DND-41 (cell line): ENCODE measurements around the gene KDELR3.

Experiments
- ATAC-seq: fragments of 200-7000 bp; cut with Tn5 transposase; 3 replicates; pipeline ENCODE4 v1.9.1; 2021; ENCODE audit warnings: low read depth; ENCODE audit not compliant: insufficient read depth
- DNase-seq: peaks from one replicate; pipeline ENCODE4 v3.0.0-alpha.2; 2020
- H2AFZ ChIP-seq: 2 replicates; pipeline ENCODE4 v1.6.0; 2012; ENCODE audit warnings: low read depth, low read length
- H3K27ac ChIP-seq: 2 replicates; pipeline ENCODE4 v1.5.1; 2012; ENCODE audit warnings: low read length, inconsistent platforms
- H3K27me3 ChIP-seq: fragments of 200-600 bp; sonication (generic); 2 replicates; pipeline ENCODE4 v1.6.0; 2012; ENCODE audit warnings: low read length, mild to moderate bottlenecking, inconsistent platforms; ENCODE audit not compliant: insufficient read depth, poor library complexity
- H3K36me3 ChIP-seq: 2 replicates; pipeline ENCODE4 v1.5.1; 2012; ENCODE audit warnings: low read length, inconsistent platforms; ENCODE audit not compliant: insufficient read depth
- H3K4me1 ChIP-seq: 2 replicates; pipeline ENCODE4 v1.5.1; 2012; ENCODE audit warnings: mild to moderate bottlenecking, low read length; ENCODE audit not compliant: insufficient read depth
- H3K4me2 ChIP-seq: 2 replicates; pipeline ENCODE4 v1.6.0; 2012; ENCODE audit warnings: mild to moderate bottlenecking, moderate library complexity, low read length, inconsistent platforms; ENCODE audit not compliant: insufficient read depth
- H3K4me3 ChIP-seq, 2 experiments: fragments of 200-600 bp in 1 of 2; shearing (Covaris generic) in 1 of 2; 2 replicates each; pipeline ENCODE4 v1.5.1; 2012 to 2016; ENCODE audit warnings: inconsistent platforms in 2 of 2, low read length in 2 of 2, mild to moderate bottlenecking in 2 of 2, low read depth in 1 of 2, moderate library complexity in 1 of 2
- H3K79me2 ChIP-seq: 2 replicates; pipeline ENCODE4 v1.6.0; 2012; ENCODE audit warnings: low read length, inconsistent platforms; ENCODE audit not compliant: insufficient read depth
- H3K9ac ChIP-seq: 2 replicates; pipeline ENCODE4 v1.6.0; 2012; ENCODE audit warnings: low read depth, mild to moderate bottlenecking, inconsistent platforms, low read length, moderate library complexity
- H3K9me3 ChIP-seq: 2 replicates; pipeline ENCODE4 v1.5.1; 2012; ENCODE audit warnings: low read length, moderate library complexity, mild to moderate bottlenecking, inconsistent platforms; ENCODE audit not compliant: insufficient read depth, severe bottlenecking
- H4K20me1 ChIP-seq: 2 replicates; pipeline ENCODE4 v1.6.0; 2012; ENCODE audit warnings: low read length; ENCODE audit not compliant: insufficient read depth
- CTCF ChIP-seq: IDR thresholded peaks from 2 replicates; pipeline ENCODE4 v1.5.1; 2012; ENCODE audit warnings: borderline replicate concordance, low read length, moderate library complexity, mild to moderate bottlenecking; ENCODE audit not compliant: poor library complexity, severe bottlenecking; ENCODE audit errors: extremely low read depth
- EZH2 ChIP-seq: IDR thresholded peaks from 3 replicates; pipeline ENCODE4 v1.6.1; 2012; ENCODE audit warnings: borderline replicate concordance, low read depth, mild to moderate bottlenecking, moderate library complexity, low read length, inconsistent platforms; ENCODE audit not compliant: severe bottlenecking

Gene KDELR3

GRCh38 chr22:38452373-38453065 is 15.4 kb upstream of the KDELR3 start:
- no peaks in the 10 kb centered on the region for H3K36me3 ChIP-seq
- ATAC-seq (no peak), DNase-seq (no peak)
- H3K27ac ChIP-seq = no peak overlapping the region
- H3K4me3 ChIP-seq = no peak overlapping the region
- TF ChIP-seq EZH2 (no peak), CTCF (no peak)
- no peak overlapping the region for H2AFZ ChIP-seq
- H3K9ac ChIP-seq = no peak overlapping the region
- no peaks in the 10 kb centered on the region for H3K9me3 ChIP-seq
- H3K4me1 ChIP-seq = no peaks in the 10 kb centered on the region
- peaks cover 34% of the 10 kb centered on the region for H3K27me3 ChIP-seq
- no peaks in the 10 kb centered on the region for H3K79me2 ChIP-seq
- H4K20me1 ChIP-seq = peaks cover 11% of the 10 kb centered on the region
- no peak overlapping the region for H3K4me2 ChIP-seq

- no peaks in the 10 kb centered on the region for H3K4me1 ChIP-seq
- no peak overlapping the region for H3K4me3 ChIP-seq
- H3K27ac ChIP-seq = no peak overlapping the region
- no peak for ATAC-seq
- DNase-seq = no peak
- H3K27me3 ChIP-seq = peaks cover 34% of the 10 kb centered on the region
- no peaks in the 10 kb centered on the region for H3K79me2 ChIP-seq
- H3K4me2 ChIP-seq = no peak overlapping the region
- TF ChIP-seq CTCF (no peak), EZH2 (no peak)
- no peak overlapping the region for H2AFZ ChIP-seq
- H3K9ac ChIP-seq = no peak overlapping the region
- peaks cover 11% of the 10 kb centered on the region for H4K20me1 ChIP-seq
- no peaks in the 10 kb centered on the region for H3K9me3 ChIP-seq
- no peaks in the 10 kb centered on the region for H3K36me3 ChIP-seq
Observed at GRCh38 chr22:38453066-38453672, 14.7 kb upstream of the KDELR3 start.

GRCh38 chr22:38453996-38454352 is 13.9 kb upstream of the KDELR3 start:
- no peaks in the 10 kb centered on the region for H3K79me2 ChIP-seq
- H3K36me3 ChIP-seq = no peaks in the 10 kb centered on the region
- H3K4me2 ChIP-seq = no peak overlapping the region
- peaks cover 37% of the 10 kb centered on the region for H3K27me3 ChIP-seq
- ATAC-seq = no peak
- no peaks in the 10 kb centered on the region for H3K9me3 ChIP-seq
- H2AFZ ChIP-seq = no peak overlapping the region
- H3K9ac ChIP-seq = no peak overlapping the region
- no peak overlapping the region for H3K4me3 ChIP-seq
- H4K20me1 ChIP-seq = peaks cover 11% of the 10 kb centered on the region
- H3K27ac ChIP-seq = no peak overlapping the region
- no peak for DNase-seq
- H3K4me1 ChIP-seq = no peaks in the 10 kb centered on the region
- TF ChIP-seq EZH2 = no peak
- TF ChIP-seq CTCF = no peak
